H1 (cell line): Measurements from ENCODE around the gene YIPF3.

Source experiments
- ATF2 ChIP-seq: IDR thresholded peaks from 2 replicates; pipeline ENCODE4 v1.6.1; 2012; ENCODE audit warnings: low read length, inconsistent platforms
- CTBP2 ChIP-seq: IDR thresholded peaks from 2 replicates; pipeline ENCODE4 v1.7.0; 2011; ENCODE audit warnings: borderline replicate concordance, mild to moderate bottlenecking, moderate library complexity, mixed read lengths, low read length; ENCODE audit not compliant: insufficient read depth, insufficient read length
- CTCF ChIP-seq, 3 experiments: IDR thresholded peaks; 1 replicate in 2 of 3; 2 replicates in 1 of 3; pipeline versions ENCODE4 v1.5.1 to v1.6.1; 2011; ENCODE audit warnings: low read length in 3 of 3, mild to moderate bottlenecking in 3 of 3, inconsistent platforms in 2 of 3, low read depth in 1 of 3, moderate library complexity in 1 of 3; ENCODE audit not compliant: insufficient read depth in 1 of 3; ENCODE audit errors: control extremely low read depth in 1 of 3
- EZH2 ChIP-seq: fragments of 200-600 bp; sonication (generic); IDR thresholded peaks from 2 replicates; pipeline ENCODE4 v1.7.1; 2012; ENCODE audit warnings: low read depth, mild to moderate bottlenecking, moderate library complexity, low read length, inconsistent platforms; ENCODE audit not compliant: severe bottlenecking
- JUN ChIP-seq: IDR thresholded peaks from 2 replicates; pipeline ENCODE4 v1.6.1; 2011; ENCODE audit warnings: low read depth, mild to moderate bottlenecking, improper control_type of control experiment, low read length
- POLR2A ChIP-seq, 2 experiments: IDR thresholded peaks; 1 replicate in 1 of 2; 2 replicates in 1 of 2; pipeline ENCODE4 v1.6.1; 2011; ENCODE audit warnings: low read depth in 2 of 2, low read length in 2 of 2, mild to moderate bottlenecking in 2 of 2; ENCODE audit errors: control extremely low read depth in 1 of 2
- POLR2AphosphoS5 ChIP-seq: IDR thresholded peaks from 2 replicates; pipeline ENCODE4 v1.6.1; 2011; ENCODE audit warnings: low read depth, low read length
- RXRA ChIP-seq: IDR thresholded peaks from 2 replicates; pipeline ENCODE4 v1.6.1; 2011; ENCODE audit warnings: low read depth, mild to moderate bottlenecking, low read length, moderate library complexity; ENCODE audit not compliant: insufficient read depth
- TAF1 ChIP-seq: IDR thresholded peaks from 2 replicates; pipeline ENCODE4 v1.6.1; 2011; ENCODE audit warnings: mild to moderate bottlenecking, low read depth, low read length
- YY1 ChIP-seq: IDR thresholded peaks from 2 replicates; pipeline ENCODE4 v1.6.1; 2011; ENCODE audit warnings: low read depth, mild to moderate bottlenecking, low read length
- TF ChIP-seq, protein P1 (sequence below): IDR thresholded peaks from 2 replicates; pipeline ENCODE4 v1.6.1; 2012; ENCODE audit warnings: inconsistent platforms

DNA sequence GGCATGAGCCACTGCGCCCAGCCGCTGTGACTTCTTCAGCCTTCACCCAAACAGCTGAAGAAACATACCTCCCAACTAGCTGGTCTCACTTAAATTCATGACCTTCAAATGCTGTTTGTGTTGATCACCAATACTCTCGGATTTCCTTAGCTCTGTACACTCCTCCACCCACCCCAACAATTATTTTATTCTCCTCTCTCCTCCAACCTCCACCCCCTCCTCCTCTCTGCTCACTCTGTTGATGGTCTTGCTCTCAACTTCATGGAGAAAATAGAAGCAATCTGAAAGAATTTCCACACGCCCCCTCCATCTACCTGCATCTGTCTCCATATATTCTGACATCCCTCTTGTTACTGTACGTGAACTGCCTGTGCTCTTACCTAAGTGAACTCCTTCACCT, 54.8 kb downstream of the YIPF3 start:
- TF ChIP-seq, protein P1, sequence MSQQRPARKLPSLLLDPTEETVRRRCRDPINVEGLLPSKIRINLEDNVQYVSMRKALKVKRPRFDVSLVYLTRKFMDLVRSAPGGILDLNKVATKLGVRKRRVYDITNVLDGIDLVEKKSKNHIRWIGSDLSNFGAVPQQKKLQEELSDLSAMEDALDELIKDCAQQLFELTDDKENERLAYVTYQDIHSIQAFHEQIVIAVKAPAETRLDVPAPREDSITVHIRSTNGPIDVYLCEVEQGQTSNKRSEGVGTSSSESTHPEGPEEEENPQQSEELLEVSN = no peak
- no peak for TF ChIP-seq TAF1
- TF ChIP-seq CTCF (IDR thresholded peaks at IDR 0.05; ENCODE audit: control extremely low read depth in 1 of 3, insufficient read depth in 1 of 3, low read depth in 1 of 3, low read length in 3 of 3) = no peak
- no peak for TF ChIP-seq POLR2AphosphoS5
- TF ChIP-seq RXRA = no peak
- TF ChIP-seq CTBP2 = no peak
- no peak for TF ChIP-seq EZH2
- TF ChIP-seq YY1 = no peak
- no peak for TF ChIP-seq POLR2A (IDR thresholded peaks at IDR 0.05; ENCODE audit: control extremely low read depth in 1 of 2, low read depth in 2 of 2, low read length in 2 of 2)
- TF ChIP-seq ATF2 = no peak
- no peak for TF ChIP-seq JUN
